ENCODE data around the gene TRIM2. TPM values are rescaled to one million over a fixed set of nuclear protein-coding genes. Genes with fewer than 3 reads are reported as not detected.

The TRIM2 gene
- total and polyA plus RNA-seq, 2 experiments from 2014 or later = 32.0 to 82.1 TPM

DNA sequence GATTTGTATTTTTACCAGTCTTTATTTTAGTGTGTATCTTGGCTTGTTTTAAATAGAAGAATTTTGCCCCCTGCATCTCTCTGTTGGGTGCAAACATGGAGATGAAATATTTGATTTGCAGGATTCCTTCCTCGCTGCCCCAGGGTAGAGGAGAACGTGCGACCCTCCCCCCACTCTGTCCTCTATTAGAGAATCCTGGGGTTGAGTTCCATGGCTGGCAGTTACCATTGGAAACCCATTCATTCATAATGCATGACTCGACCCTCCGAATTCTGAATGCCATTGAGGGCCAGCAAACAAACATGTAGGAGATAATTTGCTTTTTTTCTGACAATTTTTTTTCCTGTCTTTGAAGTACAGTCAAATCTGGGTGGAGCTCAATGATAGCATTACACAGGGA, 53.7 kb downstream of the TRIM2 start:
- H3K27me3 ChIP-seq = no peaks in the 10 kb centered on the region
- peaks cover 7% of the 10 kb centered on the region for H3K4me1 ChIP-seq (ENCODE audit: insufficient read depth)
- DNase-seq (ENCODE audit: low spot score) = no peak
- no peak for TF ChIP-seq EZH2 (IDR thresholded peaks at IDR 0.05; ENCODE audit: borderline replicate concordance)
- TF ChIP-seq, protein P1, sequence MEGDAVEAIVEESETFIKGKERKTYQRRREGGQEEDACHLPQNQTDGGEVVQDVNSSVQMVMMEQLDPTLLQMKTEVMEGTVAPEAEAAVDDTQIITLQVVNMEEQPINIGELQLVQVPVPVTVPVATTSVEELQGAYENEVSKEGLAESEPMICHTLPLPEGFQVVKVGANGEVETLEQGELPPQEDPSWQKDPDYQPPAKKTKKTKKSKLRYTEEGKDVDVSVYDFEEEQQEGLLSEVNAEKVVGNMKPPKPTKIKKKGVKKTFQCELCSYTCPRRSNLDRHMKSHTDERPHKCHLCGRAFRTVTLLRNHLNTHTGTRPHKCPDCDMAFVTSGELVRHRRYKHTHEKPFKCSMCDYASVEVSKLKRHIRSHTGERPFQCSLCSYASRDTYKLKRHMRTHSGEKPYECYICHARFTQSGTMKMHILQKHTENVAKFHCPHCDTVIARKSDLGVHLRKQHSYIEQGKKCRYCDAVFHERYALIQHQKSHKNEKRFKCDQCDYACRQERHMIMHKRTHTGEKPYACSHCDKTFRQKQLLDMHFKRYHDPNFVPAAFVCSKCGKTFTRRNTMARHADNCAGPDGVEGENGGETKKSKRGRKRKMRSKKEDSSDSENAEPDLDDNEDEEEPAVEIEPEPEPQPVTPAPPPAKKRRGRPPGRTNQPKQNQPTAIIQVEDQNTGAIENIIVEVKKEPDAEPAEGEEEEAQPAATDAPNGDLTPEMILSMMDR (IDR thresholded peaks at IDR 0.05; ENCODE audit: poor library complexity) = no peak
- TF ChIP-seq EZH2phosphoT487 (IDR thresholded peaks at IDR 0.05; ENCODE audit: low read depth, severe bottlenecking, unreplicated experiment) = no peak
- H3K36me3 ChIP-seq (replicated peaks; ENCODE audit: insufficient read depth, low read depth) = no peaks in the 10 kb centered on the region
- H3K79me2 ChIP-seq = peaks cover 93% of the 10 kb centered on the region
- WGBS (ENCODE audit: low lambda C conversion rate, missing lambda C conversion rate) = 49% methylated on average over 5 of the region's 5 CpGs
- no peak overlapping the region for H3K27ac ChIP-seq
- peak overlapping the region; percentile 68 for H3K4me2 ChIP-seq
- H4K20me1 ChIP-seq (ENCODE audit: insufficient read depth, poor library complexity, severe bottlenecking) = peaks cover 7% of the 10 kb centered on the region
- H3K9me3 ChIP-seq (ENCODE audit: low read depth) = no peaks in the 10 kb centered on the region
- no peaks in the 10 kb centered on the region for H3K9me2 ChIP-seq (replicated peaks; ENCODE audit: insufficient read depth)
- H2AFZ ChIP-seq = no peak overlapping the region
- H3K4me3 ChIP-seq = no peak overlapping the region

DNA sequence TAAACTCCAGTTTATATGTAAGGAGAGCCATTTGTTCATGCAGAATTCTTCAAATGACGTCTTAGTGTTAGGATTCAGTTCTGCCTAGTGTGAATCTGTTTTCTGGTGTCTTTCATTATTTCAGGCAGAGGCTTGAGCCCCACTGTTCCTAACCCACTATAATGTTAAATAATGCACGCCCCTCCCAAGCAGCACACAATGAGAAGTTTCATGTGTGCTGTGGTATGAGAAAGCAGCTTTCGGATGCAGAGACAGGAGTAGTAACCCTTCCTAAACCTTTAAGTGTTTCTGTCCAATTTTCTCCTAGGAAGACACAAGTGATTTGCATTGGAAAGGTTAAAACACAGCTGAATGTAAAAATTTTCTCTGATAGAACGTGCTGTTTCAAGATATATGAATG, 54.5 kb downstream of the TRIM2 start:
- Histone ChIP-seq H4K20me1 (ENCODE audit: insufficient read depth, poor library complexity, severe bottlenecking) (peaks cover 10% of the 10 kb centered on the region), H3K9me3 (ENCODE audit: low read depth) (no peaks in the 10 kb centered on the region), H3K9me2 (replicated peaks; ENCODE audit: insufficient read depth) (no peaks in the 10 kb centered on the region), H3K27ac (no peak overlapping the region), H3K4me3 (no peak overlapping the region), H2AFZ (no peak overlapping the region), H3K79me2 (peaks cover 92% of the 10 kb centered on the region), H3K27me3 (no peaks in the 10 kb centered on the region), H3K36me3 (replicated peaks; ENCODE audit: insufficient read depth, low read depth) (no peaks in the 10 kb centered on the region), H3K4me2 (no peak overlapping the region), H3K4me1 (ENCODE audit: insufficient read depth) (peaks cover 7% of the 10 kb centered on the region)
- TF ChIP-seq EZH2 (IDR thresholded peaks at IDR 0.05; ENCODE audit: borderline replicate concordance) (no peak), EZH2phosphoT487 (IDR thresholded peaks at IDR 0.05; ENCODE audit: low read depth, severe bottlenecking, unreplicated experiment) (no peak)
- TF ChIP-seq, protein P1 (IDR thresholded peaks at IDR 0.05; ENCODE audit: poor library complexity) = no peak
- 67% methylated on average over 4 of the region's 4 CpGs for WGBS (ENCODE audit: low lambda C conversion rate, missing lambda C conversion rate)
- no peak for DNase-seq (ENCODE audit: low spot score)

DNA sequence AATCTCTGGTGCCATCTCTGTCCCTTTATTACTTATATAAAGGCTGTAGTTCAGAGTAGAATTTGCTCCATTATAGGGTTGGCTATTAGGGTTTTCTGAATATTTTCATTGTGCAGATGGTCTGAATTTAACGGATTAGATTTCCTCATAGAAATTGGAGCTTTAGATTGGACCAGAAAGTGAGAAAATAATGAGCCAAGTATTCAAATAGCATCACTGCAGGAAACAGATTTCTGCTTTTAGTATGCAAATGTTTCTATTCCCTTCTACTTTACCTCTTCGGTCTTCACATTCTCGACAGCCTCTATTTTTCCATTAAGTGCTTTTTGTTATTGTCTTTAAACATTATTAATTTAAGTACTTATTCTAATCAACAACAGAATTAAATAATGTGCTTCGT, 55.4 kb downstream of the TRIM2 start:
- no peak overlapping the region for H3K4me3 ChIP-seq
- H4K20me1 ChIP-seq (ENCODE audit: insufficient read depth, poor library complexity, severe bottlenecking) = peaks cover 10% of the 10 kb centered on the region
- 43% methylated on average over 4 of the region's 4 CpGs for WGBS (ENCODE audit: low lambda C conversion rate, missing lambda C conversion rate)
- H3K27me3 ChIP-seq = no peaks in the 10 kb centered on the region
- H3K27ac ChIP-seq = no peak overlapping the region
- no peak for DNase-seq (ENCODE audit: low spot score)
- no peaks in the 10 kb centered on the region for H3K9me3 ChIP-seq (ENCODE audit: low read depth)
- no peak overlapping the region for H2AFZ ChIP-seq
- H3K36me3 ChIP-seq (replicated peaks; ENCODE audit: insufficient read depth, low read depth) = no peaks in the 10 kb centered on the region
- TF ChIP-seq, protein P1 (IDR thresholded peaks at IDR 0.05; ENCODE audit: poor library complexity) = no peak
- TF ChIP-seq EZH2phosphoT487 (IDR thresholded peaks at IDR 0.05; ENCODE audit: low read depth, severe bottlenecking, unreplicated experiment) = no peak
- no peak for TF ChIP-seq EZH2 (IDR thresholded peaks at IDR 0.05; ENCODE audit: borderline replicate concordance)
- peaks cover 87% of the 10 kb centered on the region for H3K79me2 ChIP-seq
- no peak overlapping the region for H3K4me2 ChIP-seq
- H3K4me1 ChIP-seq (ENCODE audit: insufficient read depth) = peaks cover 7% of the 10 kb centered on the region
- H3K9me2 ChIP-seq (replicated peaks; ENCODE audit: insufficient read depth) = no peaks in the 10 kb centered on the region

DNA sequence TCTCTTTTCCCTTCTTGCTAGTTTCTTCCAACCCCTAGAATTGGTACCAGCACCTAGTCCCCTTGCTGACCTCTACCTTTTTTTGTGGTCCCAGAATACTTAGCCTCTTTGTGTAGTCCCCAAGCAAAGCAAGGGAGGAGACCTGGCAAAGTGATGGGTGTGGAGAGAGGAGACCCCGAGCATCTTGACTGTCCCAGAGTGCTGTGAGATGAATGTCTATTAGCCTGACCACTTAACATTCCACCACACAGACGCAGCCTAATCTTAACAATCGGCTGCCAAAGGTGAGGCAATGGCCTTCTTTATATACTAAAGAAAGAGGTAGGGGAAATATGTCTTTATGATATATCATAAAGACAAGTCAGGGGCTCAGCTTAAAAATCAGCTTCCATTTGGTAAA, 55.9 kb downstream of the TRIM2 start:
- H3K79me2 ChIP-seq = peaks cover 87% of the 10 kb centered on the region
- H3K27me3 ChIP-seq = no peaks in the 10 kb centered on the region
- no peaks in the 10 kb centered on the region for H3K36me3 ChIP-seq (replicated peaks; ENCODE audit: insufficient read depth, low read depth)
- TF ChIP-seq, protein P1 (IDR thresholded peaks at IDR 0.05; ENCODE audit: poor library complexity) = no peak
- no peak for TF ChIP-seq EZH2 (IDR thresholded peaks at IDR 0.05; ENCODE audit: borderline replicate concordance)
- TF ChIP-seq EZH2phosphoT487 (IDR thresholded peaks at IDR 0.05; ENCODE audit: low read depth, severe bottlenecking, unreplicated experiment) = no peak
- no peak overlapping the region for H3K4me3 ChIP-seq
- no peak overlapping the region for H3K4me2 ChIP-seq
- H3K4me1 ChIP-seq (ENCODE audit: insufficient read depth) = peaks cover 7% of the 10 kb centered on the region
- 49% methylated on average over 3 of the region's 3 CpGs for WGBS (ENCODE audit: low lambda C conversion rate, missing lambda C conversion rate)
- peak overlapping the region; percentile 30 for H3K27ac ChIP-seq
- H3K9me2 ChIP-seq (replicated peaks; ENCODE audit: insufficient read depth) = no peaks in the 10 kb centered on the region
- no peaks in the 10 kb centered on the region for H3K9me3 ChIP-seq (ENCODE audit: low read depth)
- H2AFZ ChIP-seq = no peak overlapping the region
- DNase-seq (ENCODE audit: low spot score) = no peak
- H4K20me1 ChIP-seq (ENCODE audit: insufficient read depth, poor library complexity, severe bottlenecking) = peaks cover 10% of the 10 kb centered on the region
